Right atrium auricular region (tissue), 2 donors: ENCODE data around the gene PRR27. TPM values are rescaled to one million over a fixed set of nuclear protein-coding genes. Genes with fewer than 3 reads are reported as not detected.

Experiments used
- DNase-seq: peaks from one replicate; pipeline ENCODE4 v3.0.0-alpha.2; 2019; ENCODE audit warnings: low spot score
- H3K27ac ChIP-seq, 2 donors: fragments of 200-600 bp; sonication (generic); 1 replicate in 1 of 2; 2 replicates in 1 of 2; pipeline ENCODE4 v1.5.1; 2016 to 2019
- H3K27me3 ChIP-seq, 2 donors: fragments of 200-600 bp; sonication (generic); one replicate each; pipeline versions ENCODE4 v1.5.1 to v1.6.0; 2017 to 2019
- H3K36me3 ChIP-seq: fragments of 200-600 bp; sonication (generic); one replicate; pipeline ENCODE4 v1.5.1; 2016
- H3K4me1 ChIP-seq, 2 donors: fragments of 200-600 bp; sonication (generic); one replicate each; pipeline versions ENCODE4 v1.5.1 to v1.6.0; 2017 to 2019
- H3K4me3 ChIP-seq, 2 donors: fragments of 200-600 bp; sonication (generic); 1 replicate in 1 of 2; 2 replicates in 1 of 2; pipeline ENCODE4 v1.5.1; 2017 to 2019; ENCODE audit warnings: mild to moderate bottlenecking in 1 of 2, moderate library complexity in 1 of 2
- H3K9me3 ChIP-seq, 2 donors: fragments of 200-600 bp; sonication (generic); one replicate each; pipeline ENCODE4 v1.5.1; 2019
- total RNA-seq, 2 donors: library from RNA; depleted of rRNA; stranded (reverse); fragments of >200 nt; gene quantifications; one replicate each; pipeline ENCODE4 v1.1.0, GENCODE V29; 2016
- TF ChIP-seq, protein P1 (sequence below), 2 donors: fragments of 200-600 bp; sonication (generic); IDR thresholded peaks; one replicate each; pipeline ENCODE4 v1.5.1; 2019; ENCODE audit warnings: antibody characterized with exemption in 2 of 2

The PRR27 gene
- total RNA-seq, 2 donors from 2014 or later = not detected

DNA sequence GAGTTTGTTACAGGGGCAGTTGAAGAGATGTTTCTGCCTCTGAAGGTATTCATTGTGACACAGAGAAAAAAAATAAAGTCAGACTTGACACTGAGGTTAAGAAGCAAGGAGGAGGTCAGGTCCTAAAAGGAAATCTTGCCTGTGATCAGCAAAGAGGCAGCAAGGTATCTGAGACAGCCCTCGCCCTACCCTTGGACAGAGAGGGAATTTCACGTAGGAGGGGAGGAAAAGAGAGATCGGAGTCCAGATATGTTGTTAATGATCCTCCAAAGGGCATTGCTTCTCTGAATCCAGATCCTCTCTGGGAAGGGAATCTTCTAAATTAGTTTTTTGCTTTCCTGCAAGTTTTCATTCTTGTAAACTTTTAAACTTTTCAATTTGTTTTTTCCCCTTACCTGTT lies 15.3 kb upstream of the PRR27 start:
- H3K27ac ChIP-seq = no peak overlapping the region
- TF ChIP-seq, protein P1, sequence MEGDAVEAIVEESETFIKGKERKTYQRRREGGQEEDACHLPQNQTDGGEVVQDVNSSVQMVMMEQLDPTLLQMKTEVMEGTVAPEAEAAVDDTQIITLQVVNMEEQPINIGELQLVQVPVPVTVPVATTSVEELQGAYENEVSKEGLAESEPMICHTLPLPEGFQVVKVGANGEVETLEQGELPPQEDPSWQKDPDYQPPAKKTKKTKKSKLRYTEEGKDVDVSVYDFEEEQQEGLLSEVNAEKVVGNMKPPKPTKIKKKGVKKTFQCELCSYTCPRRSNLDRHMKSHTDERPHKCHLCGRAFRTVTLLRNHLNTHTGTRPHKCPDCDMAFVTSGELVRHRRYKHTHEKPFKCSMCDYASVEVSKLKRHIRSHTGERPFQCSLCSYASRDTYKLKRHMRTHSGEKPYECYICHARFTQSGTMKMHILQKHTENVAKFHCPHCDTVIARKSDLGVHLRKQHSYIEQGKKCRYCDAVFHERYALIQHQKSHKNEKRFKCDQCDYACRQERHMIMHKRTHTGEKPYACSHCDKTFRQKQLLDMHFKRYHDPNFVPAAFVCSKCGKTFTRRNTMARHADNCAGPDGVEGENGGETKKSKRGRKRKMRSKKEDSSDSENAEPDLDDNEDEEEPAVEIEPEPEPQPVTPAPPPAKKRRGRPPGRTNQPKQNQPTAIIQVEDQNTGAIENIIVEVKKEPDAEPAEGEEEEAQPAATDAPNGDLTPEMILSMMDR (IDR thresholded peaks at IDR 0.05) = no peak
- no peaks in the 10 kb centered on the region for H3K4me1 ChIP-seq
- H3K4me3 ChIP-seq = no peak overlapping the region
- DNase-seq = no peak
- H3K36me3 ChIP-seq = no peaks in the 10 kb centered on the region
- H3K9me3 ChIP-seq = no peaks in the 10 kb centered on the region
- H3K27me3 ChIP-seq = no peaks in the 10 kb centered on the region

GRCh38 chr4:70151271-70151670 lies 2.8 kb upstream of the PRR27 start:
- no peaks in the 10 kb centered on the region for H3K4me1 ChIP-seq
- DNase-seq = no peak
- no peaks in the 10 kb centered on the region for H3K27me3 ChIP-seq
- H3K9me3 ChIP-seq = peaks cover 0 to 3% of the 10 kb centered on the region in 2 donors
- no peak overlapping the region for H3K27ac ChIP-seq
- no peaks in the 10 kb centered on the region for H3K36me3 ChIP-seq
- H3K4me3 ChIP-seq = no peak overlapping the region
- TF ChIP-seq, protein P1 (IDR thresholded peaks at IDR 0.05) = no peak

DNA sequence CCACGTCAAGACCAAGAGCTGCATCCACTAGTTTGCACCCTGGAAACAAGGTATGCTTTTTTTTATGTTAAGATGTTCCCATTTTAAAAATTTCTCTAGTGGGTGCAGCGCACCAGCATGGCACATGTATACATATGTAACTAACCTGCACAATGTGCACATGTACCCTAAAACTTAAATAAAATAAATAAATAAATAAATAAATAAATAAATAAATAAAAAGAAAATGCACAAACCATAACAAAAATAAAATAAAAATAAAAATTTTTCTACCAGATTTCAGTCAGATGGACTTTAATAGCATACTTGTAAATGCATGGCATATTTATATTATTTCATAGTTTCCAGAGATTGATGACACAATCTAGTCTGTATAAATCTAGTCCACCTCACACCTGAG lies 1.9 kb upstream of the PRR27 start:
- TF ChIP-seq, protein P1 (IDR thresholded peaks at IDR 0.05) = no peak
- no peak overlapping the region for H3K27ac ChIP-seq
- no peaks in the 10 kb centered on the region for H3K4me1 ChIP-seq
- no peaks in the 10 kb centered on the region for H3K36me3 ChIP-seq
- H3K27me3 ChIP-seq = no peaks in the 10 kb centered on the region
- DNase-seq = no peak
- no peak overlapping the region for H3K4me3 ChIP-seq
- H3K9me3 ChIP-seq = peaks cover 0 to 3% of the 10 kb centered on the region in 2 donors

GRCh38 chr4:70158576-70158975 lies 4.5 kb downstream of the PRR27 start:
- Histone ChIP-seq H3K27me3 (no peaks in the 10 kb centered on the region), H3K27ac (no peak overlapping the region), H3K4me3 (no peak overlapping the region), H3K4me1 (no peaks in the 10 kb centered on the region), H3K9me3 (peaks cover 0 to 3% of the 10 kb centered on the region in 2 donors), H3K36me3 (no peaks in the 10 kb centered on the region)
- DNase-seq = no peak
- TF ChIP-seq, protein P1 (IDR thresholded peaks at IDR 0.05) = no peak

DNA sequence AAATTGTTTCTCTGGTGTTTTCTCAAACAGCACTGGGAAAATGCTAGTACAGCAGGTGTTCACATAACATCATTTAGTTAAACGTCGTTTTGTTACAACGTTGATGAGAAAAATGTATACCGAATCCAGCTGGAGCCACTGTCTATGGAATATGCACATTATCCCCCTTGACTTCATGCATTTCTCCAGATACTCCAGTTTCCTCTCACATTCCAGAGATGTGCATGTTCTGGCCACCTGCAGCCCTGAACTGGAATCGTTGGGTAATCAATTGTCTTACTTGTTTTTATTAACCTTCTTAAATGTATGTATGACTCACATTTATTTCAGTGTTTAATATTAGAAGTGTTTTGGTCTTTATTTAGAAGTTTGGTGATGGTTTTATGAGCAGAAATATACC lies 23.1 kb downstream of the PRR27 start:
- Histone ChIP-seq H3K36me3 (no peaks in the 10 kb centered on the region), H3K27me3 (no peaks in the 10 kb centered on the region), H3K4me1 (no peaks in the 10 kb centered on the region), H3K27ac (no peak overlapping the region), H3K9me3 (no peaks in the 10 kb centered on the region), H3K4me3 (no peak overlapping the region)
- TF ChIP-seq, protein P1 (IDR thresholded peaks at IDR 0.05) = no peak
- DNase-seq = no peak

GRCh38 chr4:70178075-70178660 lies 24.1 kb downstream of the PRR27 start:
- no peak overlapping the region for H3K4me3 ChIP-seq
- no peak for DNase-seq
- TF ChIP-seq, protein P1 (IDR thresholded peaks at IDR 0.05) = no peak
- H3K36me3 ChIP-seq = no peaks in the 10 kb centered on the region
- no peak overlapping the region for H3K27ac ChIP-seq
- H3K9me3 ChIP-seq = no peaks in the 10 kb centered on the region
- H3K27me3 ChIP-seq = no peaks in the 10 kb centered on the region
- H3K4me1 ChIP-seq = no peaks in the 10 kb centered on the region
